Stimulated activated CD4-positive, alpha-beta T cell treated with anti-CD3 and anti-CD28 coated beads, Interleukin-1b, Interleukin-23, amount 100 ng/mL, for 24 hours (primary cell): ENCODE data around the gene SLC7A10.

Experiments used
- DNase-seq, 4 experiments: peaks; one replicate each; pipeline ENCODE4 v3.0.0-alpha.2; 2020; ENCODE audit warnings: low read depth in 4 of 4, low spot score in 1 of 4

Gene SLC7A10

GRCh38 chr19:33255781-33256180 is 30.1 kb upstream of the SLC7A10 start:
- no peak for DNase-seq

- DNase-seq = no peak
Measured at GRCh38 chr19:33254245-33254824, 28.7 kb upstream of the SLC7A10 start.

GRCh38 chr19:33252971-33253370 is 27.3 kb upstream of the SLC7A10 start:
- DNase-seq = no peak

GRCh38 chr19:33252418-33252962 is 26.8 kb upstream of the SLC7A10 start:
- no peak for DNase-seq

- DNase-seq = no peak
Measured at GRCh38 chr19:33251526-33252090, 26.0 kb upstream of the SLC7A10 start.

GRCh38 chr19:33251076-33251475 is 25.4 kb upstream of the SLC7A10 start:
- DNase-seq = no peak

- DNase-seq = no peak
Measured at GRCh38 chr19:33250500-33250899, 24.9 kb upstream of the SLC7A10 start.

GRCh38 chr19:33249740-33250366 is 24.2 kb upstream of the SLC7A10 start:
- no peak for DNase-seq

GRCh38 chr19:33248954-33249613 is 23.4 kb upstream of the SLC7A10 start:
- no peak for DNase-seq

GRCh38 chr19:33248553-33248953 is 22.9 kb upstream of the SLC7A10 start:
- no peak for DNase-seq

- no peak for DNase-seq
Measured at GRCh38 chr19:33248104-33248503, 22.5 kb upstream of the SLC7A10 start.

- no peak for DNase-seq
Measured at GRCh38 chr19:33247441-33247819, 21.8 kb upstream of the SLC7A10 start.

- DNase-seq = no peak
Measured at GRCh38 chr19:33246709-33247440, 21.2 kb upstream of the SLC7A10 start.

GRCh38 chr19:33245948-33246708 is 20.5 kb upstream of the SLC7A10 start:
- DNase-seq = no peak

GRCh38 chr19:33242911-33243310 is 17.3 kb upstream of the SLC7A10 start:
- no peak for DNase-seq

- no peak for DNase-seq
Measured at GRCh38 chr19:33242131-33242530, 16.5 kb upstream of the SLC7A10 start.

- DNase-seq = peak in 1 of 4 experiments; percentile 21
Measured at GRCh38 chr19:33241530-33242101, 16.0 kb upstream of the SLC7A10 start.

- no peak for DNase-seq
Measured at GRCh38 chr19:33241091-33241529, 15.5 kb upstream of the SLC7A10 start.

GRCh38 chr19:33240181-33240771 is 14.6 kb upstream of the SLC7A10 start:
- no peak for DNase-seq
